NCI-H187 (cell line): Measurements from ENCODE around the gene TAF4.
"Not testable (repeated sequence)": the region's sequence is repeated elsewhere in the genome, so short reads cannot be mapped to it uniquely, and the experiment has no call there.

Experiments
- DNase-seq, 2 experiments: peaks; one replicate each; lab custom pipeline; 2025; lab: John Stamatoyannopoulos, UW

Gene TAF4

DNA sequence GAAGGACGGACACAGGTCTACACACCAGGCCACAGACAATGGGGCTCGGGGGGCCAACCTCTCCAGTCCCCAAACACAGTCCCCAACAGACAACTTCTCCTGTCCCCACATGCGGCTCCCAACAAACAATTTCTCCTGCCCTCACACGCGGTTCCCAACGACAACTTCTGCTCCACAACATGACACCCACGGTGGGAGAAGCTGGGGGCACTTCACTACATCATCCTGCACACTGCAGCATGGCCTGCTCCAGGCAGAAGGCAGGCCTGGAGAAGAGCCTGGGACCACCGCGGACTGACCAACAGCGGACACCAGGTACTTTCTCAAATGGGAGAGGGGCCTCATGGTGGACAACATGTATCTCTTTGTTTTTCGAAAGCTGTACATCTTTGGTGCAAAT is 6.7 kb downstream of the TAF4 start:
- no peak for DNase-seq

DNA sequence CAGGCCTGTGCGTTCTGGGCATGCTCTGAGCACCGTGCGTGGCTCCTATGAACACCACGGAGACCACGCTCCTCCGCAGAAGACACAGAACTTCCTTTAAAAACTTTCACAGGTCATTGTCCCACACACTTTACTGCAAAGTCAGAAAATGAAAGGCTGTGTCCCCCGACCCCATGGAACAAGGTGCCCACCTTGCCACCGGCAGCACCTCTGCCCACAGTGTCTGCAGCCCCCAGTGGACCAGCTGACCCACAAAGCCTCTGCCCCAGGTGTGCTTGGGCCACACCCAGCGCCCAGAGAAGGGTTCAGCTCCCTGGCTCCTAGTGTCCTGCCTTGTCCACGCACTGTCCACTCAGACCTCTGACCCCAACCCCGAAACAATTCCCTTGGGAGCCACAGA is 8.7 kb downstream of the TAF4 start:
- DNase-seq, result no peak

DNA sequence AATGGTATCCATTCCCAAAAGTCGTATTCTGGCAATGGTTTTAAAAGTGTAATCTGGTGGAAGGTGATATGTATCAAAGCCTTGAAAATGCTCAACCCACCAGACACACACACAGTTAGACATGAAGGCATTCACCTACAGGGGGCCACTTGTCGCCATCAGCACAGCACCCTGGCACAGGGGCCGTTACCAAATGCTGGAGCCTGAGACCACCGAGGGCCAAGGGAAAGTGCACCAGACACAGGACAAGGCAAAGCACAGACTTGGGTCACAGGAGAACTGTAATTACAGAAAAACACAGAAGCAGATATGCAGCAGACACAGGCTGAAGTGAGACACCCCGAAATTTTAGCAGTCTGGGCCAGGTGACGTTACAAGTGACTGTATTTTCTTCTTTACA is 9.3 kb downstream of the TAF4 start:
- no peak for DNase-seq

DNA sequence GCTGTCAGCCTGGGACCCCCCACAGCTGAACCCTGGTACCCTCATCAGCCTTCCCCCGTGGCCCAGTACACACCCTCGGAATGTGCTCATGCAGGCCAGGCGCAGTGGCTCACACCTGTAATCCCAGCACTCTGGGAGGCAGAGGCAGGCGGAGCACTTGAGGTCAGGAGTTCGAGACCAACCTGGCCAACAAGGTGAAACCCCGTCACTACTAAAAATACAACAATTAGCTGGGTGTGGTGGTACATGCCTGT is 9.9 kb downstream of the TAF4 start:
- not testable (repeated sequence) for DNase-seq

DNA sequence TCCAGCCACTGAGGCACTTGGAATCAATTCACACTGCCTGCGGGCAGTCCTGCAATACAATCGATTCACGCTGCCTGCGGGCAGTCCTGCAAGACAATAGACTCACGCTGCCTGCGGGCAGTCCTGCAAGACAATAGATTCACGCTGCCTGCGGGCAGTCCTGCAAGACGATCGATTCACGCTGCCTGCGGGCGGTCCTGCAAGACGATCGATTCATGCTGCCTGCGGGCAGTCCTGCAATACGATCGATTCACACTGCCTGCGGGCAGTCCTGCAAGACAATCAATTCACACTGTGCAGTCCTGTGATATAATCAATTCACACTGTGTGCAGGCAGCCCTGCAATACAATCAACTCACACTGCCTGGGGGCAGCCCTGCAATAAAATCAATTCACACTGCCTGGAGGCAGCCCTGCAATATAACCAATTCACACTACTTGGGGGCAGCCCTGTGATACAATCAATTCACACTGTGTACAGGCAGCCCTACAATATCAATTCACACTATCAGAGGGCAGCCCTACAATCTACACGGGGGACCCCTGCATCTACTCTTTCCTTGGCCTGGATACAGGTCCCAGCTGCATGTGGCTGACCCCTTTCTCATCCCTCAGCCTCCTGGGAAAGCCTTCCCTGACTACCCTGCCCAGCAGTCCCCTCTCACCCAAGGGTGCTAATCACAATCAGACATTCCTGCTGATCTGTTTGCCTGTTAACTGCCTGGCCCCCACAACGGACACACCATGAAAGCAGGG is 10.4 kb downstream of the TAF4 start:
- DNase-seq, result no peak

DNA sequence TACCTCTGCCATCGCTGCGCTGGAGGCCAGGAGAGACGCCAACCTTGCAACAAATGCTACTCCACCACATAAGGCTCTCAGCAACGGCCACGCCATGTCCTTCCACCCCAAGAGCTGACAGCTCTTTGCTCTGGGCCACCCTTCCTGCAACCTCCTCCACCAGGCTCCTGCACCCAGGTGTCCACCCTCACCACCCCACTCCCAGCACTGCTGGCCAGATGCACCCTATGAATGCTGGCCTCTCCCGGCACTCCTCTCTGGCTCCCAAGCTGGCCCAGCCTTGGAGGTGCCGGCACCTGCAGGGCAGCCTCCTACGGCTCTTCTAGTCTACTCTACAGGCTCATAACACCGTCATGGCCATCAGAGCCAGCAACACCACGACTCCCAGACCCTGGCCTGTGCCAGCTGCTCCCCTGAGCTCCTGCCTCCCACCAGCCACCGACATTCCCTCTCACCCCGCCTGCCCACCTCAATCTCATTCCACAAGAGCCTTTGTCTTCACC is 11.2 kb downstream of the TAF4 start:
- DNase-seq, result no peak

DNA sequence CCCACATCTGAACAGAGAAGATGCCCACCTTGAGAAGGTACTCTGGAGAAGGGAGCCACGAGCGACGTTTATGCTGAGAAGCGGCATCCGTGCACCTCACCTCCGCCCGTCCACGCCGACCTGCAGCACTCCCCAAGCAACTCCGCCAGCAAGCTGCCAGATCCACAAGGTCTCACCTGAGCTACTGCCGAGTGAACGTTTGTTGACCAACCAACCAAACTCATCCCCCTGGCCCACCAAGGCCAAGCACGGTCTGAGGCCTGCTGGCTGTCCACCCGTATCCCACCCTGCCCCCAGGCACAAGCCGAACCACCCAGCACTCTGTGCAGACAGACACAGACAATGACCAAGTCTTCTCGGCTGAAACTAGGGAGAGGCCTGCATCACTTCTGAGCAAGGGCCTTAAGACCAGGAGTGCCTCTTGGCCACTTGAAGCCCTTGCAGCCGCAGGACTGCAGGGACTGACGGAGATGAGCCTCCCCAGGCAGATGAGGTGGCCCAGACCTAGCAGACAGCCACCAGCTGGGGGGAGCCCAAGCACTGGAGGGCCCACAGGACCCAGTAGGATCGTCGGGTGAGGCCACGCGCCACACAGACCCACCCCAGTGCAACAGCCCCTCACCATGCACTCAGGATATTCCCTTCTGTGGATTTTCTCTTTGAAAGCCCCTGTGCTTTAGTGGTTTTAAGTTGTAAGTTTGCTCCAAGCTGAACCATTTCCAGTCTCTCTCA is 12.1 kb downstream of the TAF4 start:
- no peak for DNase-seq

DNA sequence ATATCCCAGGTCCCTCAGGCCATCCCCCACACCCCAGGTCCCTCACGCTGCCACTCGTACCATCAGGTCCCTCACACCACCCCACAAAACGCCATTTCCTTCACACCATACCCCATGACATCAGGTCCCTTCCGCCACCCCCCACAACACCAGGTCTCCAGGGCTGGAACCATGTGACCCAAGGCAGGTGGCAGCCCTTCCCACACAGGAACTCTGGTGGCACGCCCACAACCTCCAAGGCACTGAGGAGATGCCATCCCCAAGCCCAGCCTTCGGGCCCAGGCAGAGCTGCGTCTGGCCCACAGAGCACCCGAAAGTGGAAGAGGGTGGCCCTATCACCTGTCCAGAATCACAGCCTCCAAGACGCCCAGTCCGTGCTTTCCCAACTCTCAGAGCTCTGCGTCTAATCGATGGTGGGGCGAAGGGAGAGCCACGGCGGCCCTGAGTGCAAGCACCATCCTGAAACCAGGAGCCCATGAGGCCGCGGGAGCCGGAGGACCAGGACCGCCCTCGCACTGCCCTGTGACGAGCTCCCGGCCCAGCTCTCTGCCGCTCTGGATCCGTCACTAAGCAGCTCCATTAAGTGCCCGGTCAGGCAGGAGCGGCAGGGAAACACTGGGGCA is 12.7 kb downstream of the TAF4 start:
- no peak for DNase-seq

DNA sequence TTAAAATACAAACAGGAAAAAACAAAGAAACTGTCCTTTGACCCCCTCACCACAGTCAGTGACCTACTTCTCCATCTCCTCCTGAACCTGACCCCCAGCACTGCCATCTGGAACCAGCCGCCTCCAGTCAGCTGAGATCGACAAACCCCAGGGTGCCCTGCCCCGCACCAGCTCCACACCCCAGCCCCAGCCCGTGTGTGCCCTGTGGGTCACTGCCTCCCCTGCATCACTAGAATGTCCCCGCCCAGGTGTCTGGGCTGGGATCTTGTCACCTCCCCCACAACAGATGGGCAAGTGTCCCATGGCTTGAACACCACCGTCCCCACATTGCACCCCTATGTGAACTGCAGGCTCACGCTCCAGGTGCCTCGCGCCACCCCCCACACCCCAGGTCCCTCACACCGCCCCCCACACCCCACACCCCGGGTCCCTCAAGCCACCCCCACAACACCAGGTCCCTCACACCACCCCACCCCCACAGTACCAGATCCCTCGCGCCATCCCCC is 13.3 kb downstream of the TAF4 start:
- DNase-seq, result no peak

DNA sequence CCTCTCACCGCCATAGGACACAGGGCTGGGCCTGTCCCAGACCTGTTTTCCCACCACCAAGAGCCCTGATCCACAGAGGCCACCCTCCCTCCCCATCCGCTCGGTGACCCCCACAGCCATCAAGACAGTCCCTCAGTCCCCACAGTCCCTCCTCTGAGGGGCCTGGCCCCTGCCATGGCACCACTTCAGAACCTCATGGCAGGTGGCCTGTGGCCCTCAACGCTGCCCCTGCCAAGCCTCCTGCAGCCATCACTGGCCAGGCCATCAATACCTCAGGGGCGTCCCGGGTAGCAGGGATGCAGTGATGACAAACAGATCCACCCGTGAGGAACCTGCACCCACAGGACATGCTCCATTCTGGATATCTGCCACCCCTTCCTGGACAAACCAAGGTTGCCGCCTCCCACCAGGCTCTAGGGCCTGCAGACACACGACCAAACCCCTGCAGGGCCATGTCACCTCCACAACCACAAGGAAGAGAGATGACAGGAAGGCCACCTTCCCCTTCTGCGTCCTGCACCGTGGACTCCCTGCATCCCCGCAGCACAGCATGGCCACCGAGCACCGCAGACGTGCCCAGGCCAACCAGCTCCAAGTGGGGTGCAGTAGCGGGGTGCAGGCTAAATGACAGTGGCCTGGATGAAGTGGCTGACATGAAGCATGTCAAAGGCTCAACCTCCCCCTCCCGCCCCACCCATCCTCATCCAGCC is 14.0 kb downstream of the TAF4 start:
- DNase-seq, result no peak

DNA sequence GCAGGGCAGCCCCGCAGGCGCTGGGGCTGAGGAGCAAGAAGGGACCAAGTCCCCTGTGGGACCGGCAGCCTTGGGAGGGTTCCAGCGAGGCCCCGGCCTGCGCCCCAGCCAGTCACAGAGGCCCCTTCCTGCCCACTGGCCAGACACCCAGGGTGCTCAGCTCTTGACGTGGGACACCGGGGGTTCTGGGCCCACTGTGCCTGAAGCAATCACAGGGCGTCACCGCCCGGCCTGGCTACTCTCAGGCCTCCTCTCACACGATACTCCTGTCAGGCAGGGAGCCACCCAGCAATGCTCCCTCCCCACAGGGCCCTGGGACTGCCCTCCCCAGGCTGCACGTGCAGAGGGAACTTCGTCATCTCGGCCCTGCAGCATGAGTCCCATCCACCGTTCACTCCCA is 14.5 kb downstream of the TAF4 start:
- DNase-seq, result no peak

DNA sequence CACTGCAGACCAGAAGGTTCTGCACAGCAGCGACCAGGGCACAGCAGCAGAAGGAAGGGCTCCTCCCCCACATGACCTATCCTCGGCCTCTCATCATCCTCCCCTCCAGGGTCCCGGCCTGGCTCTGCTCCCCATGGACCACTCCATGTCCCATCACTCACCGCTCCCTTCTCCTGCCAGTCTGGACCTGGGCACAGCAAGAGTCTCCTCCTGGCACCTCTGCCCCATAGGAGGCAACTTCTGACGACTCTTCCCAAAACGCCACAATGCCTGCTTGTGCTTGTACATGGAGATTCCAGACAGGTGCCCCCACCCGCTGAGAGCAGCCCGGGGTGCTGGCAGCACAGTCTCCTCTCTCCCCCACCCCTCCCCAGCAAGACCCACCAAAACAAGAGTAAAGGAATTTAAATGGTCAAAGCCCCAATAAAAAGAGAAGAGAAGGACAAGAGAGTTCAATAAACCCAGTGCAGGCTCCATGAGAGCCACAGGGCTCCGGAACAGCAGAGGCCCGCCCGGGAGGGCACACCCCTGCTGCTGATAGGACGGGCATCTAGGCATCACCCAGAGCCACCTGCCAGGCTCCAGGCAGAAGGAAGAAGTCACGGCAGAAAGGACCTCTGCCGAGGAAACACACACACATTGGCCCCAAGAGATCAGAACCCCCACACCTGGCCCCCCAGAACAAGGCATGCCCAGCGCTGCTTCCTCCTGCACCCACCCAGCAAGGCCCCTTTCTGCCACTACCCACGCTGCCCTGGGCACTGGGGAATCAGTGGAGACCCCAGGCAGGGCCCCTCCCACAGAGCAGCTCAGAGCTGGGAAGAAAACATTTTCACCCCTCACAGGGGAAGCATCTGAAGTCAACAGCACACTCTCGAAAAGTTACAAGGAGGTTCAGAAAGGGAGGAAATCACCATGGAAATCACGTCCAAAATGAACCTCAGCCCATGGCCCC is 15.2 kb downstream of the TAF4 start:
- no peak for DNase-seq

DNA sequence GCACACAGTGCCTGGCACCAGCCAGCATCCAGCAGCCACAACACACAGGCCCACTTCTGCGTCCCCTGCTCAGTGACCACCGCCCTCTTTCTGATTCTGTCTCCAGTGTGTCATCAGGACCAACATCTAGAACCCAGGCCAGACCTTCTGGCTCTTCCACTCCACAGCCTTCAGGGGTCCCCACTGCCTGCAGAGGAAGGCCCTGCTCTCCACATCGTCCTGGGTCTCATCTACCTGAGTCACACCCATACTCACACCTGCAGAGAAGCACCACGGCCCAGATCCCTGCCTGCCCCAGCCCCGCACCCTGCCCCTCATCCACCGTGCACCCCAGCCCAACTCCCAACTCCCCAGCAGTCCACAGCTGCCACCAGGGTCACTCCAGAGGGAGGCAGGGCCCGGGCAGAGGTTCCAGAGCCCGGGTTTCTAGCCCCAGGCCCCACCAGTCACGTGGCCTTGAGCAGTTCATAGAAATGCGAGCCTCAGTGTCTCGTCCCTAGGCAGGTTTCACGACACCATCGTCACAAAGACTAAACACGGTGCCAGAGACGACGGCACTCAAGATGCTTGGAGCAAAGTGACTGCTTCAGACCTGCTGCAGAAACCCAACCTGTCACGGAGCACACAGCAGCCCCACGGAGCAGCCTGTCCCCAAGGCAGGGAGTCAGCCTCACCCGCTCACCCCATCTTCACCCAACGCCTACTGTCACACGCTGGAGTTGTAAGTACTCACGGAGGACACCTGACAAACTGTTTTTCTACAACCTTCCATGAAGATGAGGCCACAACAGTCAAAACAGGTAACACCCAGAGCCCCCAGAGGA is 16.1 kb downstream of the TAF4 start:
- DNase-seq, result no peak

DNA sequence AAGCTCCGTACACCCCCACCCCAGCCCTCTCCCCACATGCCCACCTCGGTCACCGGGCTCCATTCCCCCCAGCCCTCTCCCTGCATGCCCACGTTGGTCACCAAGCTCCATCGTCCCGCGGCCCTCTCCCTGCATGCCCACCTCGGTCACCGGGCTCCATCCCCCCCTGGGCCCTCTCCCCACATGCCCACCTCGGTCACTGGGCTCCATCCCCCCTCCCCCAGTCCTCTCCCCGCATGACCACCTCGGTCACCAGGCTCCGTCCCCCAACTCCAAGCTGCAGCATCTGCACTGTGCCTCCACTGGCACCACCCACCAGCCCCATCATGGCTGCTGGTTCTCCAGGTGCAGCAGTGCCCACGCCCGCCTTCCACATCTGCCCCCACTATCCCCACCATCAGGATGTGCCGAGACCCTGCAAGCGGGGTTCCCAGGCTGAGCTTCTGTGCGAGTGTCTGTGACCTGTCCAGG is 16.8 kb downstream of the TAF4 start:
- no peak for DNase-seq

DNA sequence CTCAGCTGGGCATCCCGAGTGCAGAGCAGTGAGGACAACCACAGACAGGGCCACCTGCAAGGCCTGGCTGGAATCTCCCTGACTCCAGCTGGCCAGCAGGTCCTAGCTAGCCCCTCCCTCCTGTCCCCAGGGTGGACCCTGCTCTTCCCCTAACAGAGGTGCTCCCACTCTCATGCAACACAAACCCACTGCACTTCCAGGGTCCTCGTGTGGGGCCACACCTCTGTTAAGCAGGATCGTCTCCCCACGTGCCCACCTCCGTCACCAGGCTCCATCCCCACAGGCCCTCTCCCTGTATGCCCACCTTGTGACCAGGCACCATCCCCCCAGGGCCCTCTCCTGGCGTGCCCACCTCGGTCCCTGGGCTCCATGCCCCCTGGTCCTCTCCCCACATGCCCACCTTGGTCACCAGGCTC is 17.3 kb downstream of the TAF4 start:
- DNase-seq, result no peak

DNA sequence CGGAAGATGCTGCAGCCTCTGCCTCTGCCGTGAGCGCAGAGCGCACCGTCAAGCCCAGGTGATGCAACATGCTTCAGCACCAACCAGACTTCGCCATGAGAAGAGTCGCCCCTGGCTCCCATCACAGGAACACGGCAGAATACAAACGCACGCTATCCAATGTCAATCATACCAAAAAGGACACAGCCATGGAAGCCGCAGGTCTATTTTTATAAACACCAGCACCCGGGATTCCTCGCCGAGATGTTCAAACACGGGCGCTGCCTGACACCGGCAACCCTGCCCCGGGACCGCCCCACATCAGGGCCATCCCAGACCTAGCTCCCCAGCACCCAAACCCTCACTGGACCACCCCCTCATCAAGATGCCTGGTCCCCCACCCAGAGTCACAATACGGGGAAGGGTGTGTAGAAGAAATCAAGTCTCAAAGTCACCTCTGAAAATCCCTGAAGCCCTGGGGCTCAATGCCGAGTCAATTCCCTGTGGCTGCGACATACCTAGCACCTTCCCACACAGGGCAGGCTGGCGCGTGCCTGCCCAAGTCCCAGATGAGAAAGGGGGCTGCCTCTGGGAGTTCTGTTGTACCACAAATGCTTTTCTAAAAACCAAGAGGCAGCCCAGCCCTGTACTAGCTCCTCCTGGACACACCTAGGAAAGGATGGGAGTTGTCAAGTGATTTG is 17.9 kb downstream of the TAF4 start:
- DNase-seq, result no peak

DNA sequence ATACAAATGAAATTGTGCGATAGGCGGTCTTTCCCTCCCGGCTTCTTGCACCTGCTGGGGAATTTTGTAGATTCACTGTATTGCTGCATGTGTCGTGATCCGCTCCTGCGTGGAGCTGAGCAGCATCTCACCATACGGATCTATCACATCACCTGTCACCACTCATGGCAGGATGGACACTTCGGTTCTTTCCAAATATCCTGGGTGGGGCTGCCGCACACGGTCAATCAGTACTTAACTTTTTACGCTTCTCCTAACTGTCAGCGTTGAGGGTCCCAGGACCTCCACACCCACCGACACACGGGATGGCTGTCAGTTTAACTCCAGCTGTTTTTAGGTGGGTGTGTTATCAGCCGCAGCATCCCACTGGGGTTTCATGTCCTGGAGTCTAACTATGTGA is 19.2 kb downstream of the TAF4 start:
- no peak for DNase-seq

DNA sequence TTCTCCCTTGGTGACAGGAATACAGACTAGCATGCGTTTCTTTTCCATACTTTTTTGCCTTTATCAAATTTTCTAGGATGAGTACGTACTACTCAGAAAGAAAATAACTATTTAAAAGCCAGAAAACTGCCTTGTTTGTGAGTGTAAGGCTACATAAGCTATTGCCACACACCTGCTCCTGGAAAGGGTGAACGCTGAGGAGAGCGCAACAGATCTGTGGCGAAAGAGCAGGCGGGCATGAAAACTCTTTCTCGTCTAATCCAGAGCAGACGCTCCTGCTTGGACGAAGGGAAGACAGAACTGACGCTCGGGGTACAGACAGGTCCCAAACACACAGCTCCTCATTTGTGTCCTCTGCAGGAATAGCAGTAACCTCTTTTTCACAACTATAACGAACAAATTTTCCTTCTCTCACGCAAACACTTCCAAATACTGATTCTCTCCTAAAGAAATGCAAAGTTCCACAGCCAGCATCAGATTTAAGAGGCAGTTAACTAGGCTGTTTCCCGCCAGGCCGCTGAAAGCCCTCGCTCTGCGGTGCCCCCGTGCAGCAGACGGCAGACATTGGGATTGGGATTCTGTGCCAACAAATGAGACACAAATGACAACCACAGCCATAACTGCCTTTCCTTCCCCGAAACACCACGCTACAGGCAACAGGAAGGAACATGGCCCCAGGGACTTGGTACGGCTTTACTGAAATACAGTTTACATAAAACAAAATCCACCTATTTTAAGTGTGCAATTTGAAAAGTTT is 20.0 kb downstream of the TAF4 start:
- DNase-seq, result no peak

DNA sequence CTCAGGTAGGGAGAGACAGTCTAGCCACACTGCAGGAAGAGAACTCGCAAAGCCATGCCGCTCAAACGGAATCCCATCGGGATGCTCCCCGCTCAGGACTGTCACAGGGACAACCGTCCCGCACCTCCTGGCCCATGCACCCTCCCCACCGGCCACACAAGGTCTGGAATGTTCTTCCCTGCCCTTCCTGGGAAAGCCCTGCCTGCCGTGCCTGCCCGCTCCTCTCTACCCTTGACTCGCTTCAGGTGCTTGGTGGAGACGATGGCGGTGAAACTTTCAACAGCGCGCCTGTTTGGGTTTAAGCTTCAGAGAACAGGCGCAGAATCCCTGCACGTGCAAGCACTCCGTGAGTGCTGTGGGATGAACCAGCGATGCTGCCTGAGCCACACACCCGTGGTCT is 20.6 kb downstream of the TAF4 start:
- no peak for DNase-seq
